A673 (cell line): ENCODE data around the gene ISG20L2. TPM values are rescaled to one million over a fixed set of nuclear protein-coding genes. Genes with fewer than 3 reads are reported as not detected.

Source experiments
- BruUV-seq: library from RNA; stranded (reverse); fragments of 400-500 nt; replicated peaks from 2 replicates; lab custom pipeline; 2021; lab: Mats Ljungman, UMichigan
- CTCF ChIA-PET: fragments of 300-600 bp; sonication (Branson Sonifier 250); formaldehyde crosslinking; loops from one replicate; lab custom pipeline; 2022; ENCODE audit warnings: antibody characterized with exemption; lab: Charles Lee
- POLR2A ChIA-PET: fragments of 300-600 bp; sonication (Branson Sonifier 250); formaldehyde crosslinking; loops from one replicate; lab custom pipeline; 2022; ENCODE audit warnings: antibody characterized with exemption; ENCODE audit not compliant: low non-redundant PET; lab: Charles Lee
- DNase-seq: peaks from one replicate; pipeline ENCODE4 v3.0.0-alpha.2; 2015; ENCODE audit warnings: low spot score
- H3K27ac ChIP-seq: fragments of 200-600 bp; sonication (generic); 2 replicates; pipeline ENCODE4 v1.5.1; 2016; ENCODE audit warnings: mixed run types, low read depth, mild to moderate bottlenecking, mixed read lengths, antibody characterized with exemption, low read length; ENCODE audit not compliant: poor library complexity, severe bottlenecking
- H3K27me3 ChIP-seq: fragments of 200-600 bp; sonication (generic); replicated peaks from 2 replicates; pipeline ENCODE4 v1.6.1; 2017; ENCODE audit warnings: mixed run types, low read depth, mild to moderate bottlenecking, mixed read lengths, antibody characterized with exemption, low read length; ENCODE audit not compliant: insufficient read depth, poor library complexity
- H3K36me3 ChIP-seq: fragments of 200-600 bp; sonication (generic); 2 replicates; pipeline ENCODE4 v1.6.1; 2016; ENCODE audit warnings: mixed run types, mild to moderate bottlenecking, mixed read lengths, antibody characterized with exemption, low read length; ENCODE audit not compliant: insufficient read depth, poor library complexity, severe bottlenecking
- H3K4me1 ChIP-seq: fragments of 200-600 bp; sonication (generic); 2 replicates; pipeline ENCODE4 v1.6.1; 2017; ENCODE audit warnings: mixed run types, mild to moderate bottlenecking, mixed read lengths, antibody characterized with exemption, low read length; ENCODE audit not compliant: insufficient read depth, poor library complexity, severe bottlenecking
- H3K4me3 ChIP-seq: fragments of 200-600 bp; sonication (generic); 2 replicates; pipeline ENCODE4 v1.5.1; 2016; ENCODE audit warnings: low read depth, mixed run types, mild to moderate bottlenecking, mixed read lengths, low read length; ENCODE audit not compliant: poor library complexity, severe bottlenecking
- H3K9me3 ChIP-seq: fragments of 200-600 bp; sonication (generic); 2 replicates; pipeline ENCODE4 v1.6.1; 2016; ENCODE audit warnings: mixed run types, low read depth, mild to moderate bottlenecking, mixed read lengths, antibody characterized with exemption, low read length; ENCODE audit not compliant: poor library complexity, severe bottlenecking
- CTCF ChIP-seq: fragments of 300-800, 200-600 bp; sonication (generic); conservative IDR thresholded peaks from 2 replicates; pipeline ENCODE4 v1.5.1; 2017; ENCODE audit warnings: low read depth, mild to moderate bottlenecking, antibody characterized with exemption, low read length, moderate library complexity, mixed read lengths
- EZH2 ChIP-seq: fragments of 200-600 bp; sonication (generic); IDR thresholded peaks from 2 replicates; pipeline ENCODE4 v1.6.1; 2017; ENCODE audit warnings: borderline replicate concordance, low read depth, mild to moderate bottlenecking, mixed read lengths, antibody characterized with exemption, low read length; ENCODE audit not compliant: poor library complexity, severe bottlenecking
- intact Hi-C: fragments of 100-400 bp; cut with micrococcal nuclease; formaldehyde crosslinking; loops from one replicate; pipeline ENCODE4 v1.10.0; 2022; ENCODE audit not compliant: unreplicated experiment
- total RNA-seq: library from RNA; stranded (reverse); gene quantifications from 2 replicates; pipeline ENCODE4 v1.2.3, GENCODE V29; 2021

Gene ISG20L2
- total RNA-seq, 1 experiment from 2014 or later: 46.5 TPM

DNA sequence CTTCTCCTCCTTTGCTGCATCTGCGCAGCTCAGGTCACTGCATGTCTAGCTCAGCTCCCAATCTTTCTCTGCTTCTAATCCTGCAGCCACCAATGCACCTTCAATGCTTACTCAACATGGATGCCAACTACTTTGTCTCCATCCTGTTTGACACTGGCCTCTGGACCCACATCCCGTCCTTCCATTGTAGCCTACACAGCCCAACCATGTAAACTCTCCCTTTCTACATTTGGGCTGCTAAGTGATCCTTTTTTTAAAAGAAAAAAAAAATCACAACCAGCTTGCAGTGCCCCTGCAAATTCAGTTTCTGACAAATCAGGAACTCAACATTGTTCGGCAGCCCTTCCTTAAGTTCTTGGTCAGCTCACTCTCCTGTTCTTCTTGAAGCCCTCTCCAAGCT lies 13.7 kb downstream of the ISG20L2 start:
- POLR2A ChIA-PET: no interaction called here
- Histone ChIP-seq H3K27me3 (no peaks in the 10 kb centered on the region), H3K4me3 (no peak overlapping the region), H3K9me3 (no peaks in the 10 kb centered on the region), H3K36me3 (no peaks in the 10 kb centered on the region), H3K4me1 (no peaks in the 10 kb centered on the region), H3K27ac (no peak overlapping the region)
- TF ChIP-seq CTCF (no peak), EZH2 (no peak)
- BruUV-seq: no TSS peak
- intact Hi-C loops: no loop called here
- DNase-seq: no peak
- CTCF ChIA-PET: interaction anchor here (0.6 to 0.7 kb wide), 2 partner anchors 8 to 11 kb away, joined by 3 to 7 read pairs; no protein-coding TSS in a partner anchor

GRCh38 chr1:156712626-156713025 lies 15.9 kb downstream of the ISG20L2 start:
- no peak for TF ChIP-seq EZH2
- H3K36me3 ChIP-seq: no peaks in the 10 kb centered on the region
- ChIA-PET CTCF (interaction anchor here (0.8 kb wide), 2 partner anchors 13 to 23 kb away, joined by 3 to 4 read pairs; no protein-coding TSS in a partner anchor), POLR2A (no interaction called here)
- H3K27ac ChIP-seq: no peak overlapping the region
- no TSS peak for BruUV-seq
- intact Hi-C loops: no loop called here
- no peaks in the 10 kb centered on the region for H3K4me1 ChIP-seq
- H3K9me3 ChIP-seq: no peaks in the 10 kb centered on the region
- no peak overlapping the region for H3K4me3 ChIP-seq
- DNase-seq: no peak
- H3K27me3 ChIP-seq: no peaks in the 10 kb centered on the region

- CTCF ChIA-PET: interaction anchor here (1.2 to 1.3 kb wide), 2 partner anchors 16 to 21 kb away, joined by 4 read pairs; no protein-coding TSS in a partner anchor
- POLR2A ChIA-PET: no interaction called here
- DNase-seq: no peak
- H3K4me1 ChIP-seq: peaks cover 3% of the 10 kb centered on the region
- no peaks in the 10 kb centered on the region for H3K27me3 ChIP-seq
- no peaks in the 10 kb centered on the region for H3K36me3 ChIP-seq
- BruUV-seq: no TSS peak
- intact Hi-C loops: no loop called here
- H3K9me3 ChIP-seq: no peaks in the 10 kb centered on the region
- no peak overlapping the region for H3K27ac ChIP-seq
- TF ChIP-seq EZH2: no peak
- TF ChIP-seq CTCF: no peak
- H3K4me3 ChIP-seq: no peak overlapping the region
These were observed 17.4 kb downstream of the ISG20L2 start for GRCh38 chr1:156711011-156711817.
